HCT116 (cell line): ENCODE data around the gene CDYL. TPM values are rescaled to one million over a fixed set of nuclear protein-coding genes. Genes with fewer than 3 reads are reported as not detected.

ENCODE experiments used
- ATAC-seq: fragments of 200-7000 bp; cut with Tn5 transposase; 2 replicates; pipeline ENCODE4 v1.9.1; 2020; ENCODE audit warnings: mild to moderate bottlenecking, moderate library complexity
- BruUV-seq: library from RNA; stranded (reverse); fragments of 400-500 nt; replicated peaks from 2 replicates; lab custom pipeline; 2021; lab: Mats Ljungman, UMichigan
- CTCF ChIA-PET: fragments of 300-600 bp; sonication (Branson Sonifier 250); formaldehyde crosslinking; loops from one replicate; lab custom pipeline; 2021; ENCODE audit warnings: antibody characterized with exemption; lab: Charles Lee
- POLR2A ChIA-PET: fragments of 300-600, 350-600 bp; sonication (Branson Sonifier 250); formaldehyde crosslinking; loops from one replicate; lab custom pipeline; 2021; ENCODE audit warnings: antibody characterized with exemption; lab: Charles Lee
- RAD21 ChIA-PET, 2 experiments: fragments of 300-600 bp; sonication (Branson Sonifier 250); formaldehyde crosslinking; loops; one replicate each; lab custom pipeline; 2023; ENCODE audit warnings: low total read pairs in 2 of 2; ENCODE audit not compliant: uncharacterized antibody in 2 of 2, unreplicated experiment in 2 of 2, low non-redundant PET in 1 of 2; lab: Charles Lee
- DNase-seq: peaks from one replicate; pipeline ENCODE4 v3.0.0-alpha.2; 2010; ENCODE audit warnings: low read depth, low spot score
- H2AFZ ChIP-seq: fragments of 200-600 bp; shearing (Covaris generic), sonication (generic); 2 replicates; pipeline ENCODE4 v1.6.1; 2017; ENCODE audit warnings: low read depth, mixed run types, mixed read lengths, antibody characterized with exemption, low read length; ENCODE audit not compliant: poor library complexity, severe bottlenecking
- H3K27ac ChIP-seq: 2 replicates; pipeline ENCODE4 v1.5.1; 2012; ENCODE audit warnings: low read depth, low read length
- H3K27me3 ChIP-seq: fragments of 200-600 bp; sonication (generic); 2 replicates; pipeline ENCODE4 v1.6.1; 2016; ENCODE audit warnings: mixed run types, low read length, mixed read lengths; ENCODE audit not compliant: insufficient read depth
- H3K36me3 ChIP-seq, 2 experiments: fragments of 200-500 bp in 1 of 2; fragments of 200-600 bp in 1 of 2; sonication (Bioruptor generic) in 1 of 2; sonication (generic) in 1 of 2; 2 replicates each; pipeline versions ENCODE4 v1.5.1 to v1.6.1; 2014 to 2016; ENCODE audit warnings: low read length in 2 of 2, inconsistent platforms in 1 of 2, mixed read lengths in 1 of 2, mixed run types in 1 of 2; ENCODE audit not compliant: insufficient read depth in 2 of 2, control insufficient read depth in 1 of 2
- H3K4me1 ChIP-seq, 2 experiments: fragments of 200-600 bp in 1 of 2; sonication (generic) in 1 of 2; 2 replicates each; pipeline versions ENCODE4 v1.5.1 to v1.6.1; 2012 to 2017; ENCODE audit warnings: low read length in 2 of 2, inconsistent platforms in 1 of 2, mild to moderate bottlenecking in 1 of 2, mixed read lengths in 1 of 2, mixed run types in 1 of 2, moderate library complexity in 1 of 2; ENCODE audit not compliant: insufficient read depth in 2 of 2, control insufficient read depth in 1 of 2
- H3K4me2 ChIP-seq: fragments of 200-600 bp; sonication (generic); 2 replicates; pipeline ENCODE4 v1.6.1; 2017; ENCODE audit warnings: mixed run types, low read length, mixed read lengths
- H3K4me3 ChIP-seq, 2 experiments: fragments of 200-600 bp in 1 of 2; sonication (generic) in 1 of 2; replicated peaks in 1 of 2; 2 replicates each; pipeline ENCODE4 v1.5.1; 2011 to 2016; ENCODE audit warnings: low read length in 2 of 2, control low read depth in 1 of 2, low read depth in 1 of 2, mild to moderate bottlenecking in 1 of 2, mixed read lengths in 1 of 2, mixed run types in 1 of 2
- H3K79me2 ChIP-seq: fragments of 200-600 bp; sonication (generic); 2 replicates; pipeline ENCODE4 v1.6.1; 2017; ENCODE audit warnings: mild to moderate bottlenecking, mixed run types, low read length, moderate library complexity, mixed read lengths; ENCODE audit not compliant: insufficient read depth
- H3K9ac ChIP-seq: fragments of 200-600 bp; sonication (generic); 2 replicates; pipeline ENCODE4 v1.6.1; 2016; ENCODE audit warnings: low read length, mixed read lengths
- H3K9me2 ChIP-seq: fragments of 200-600 bp; sonication (generic), shearing (Covaris generic); 2 replicates; pipeline ENCODE4 v1.6.1; 2017; ENCODE audit warnings: mixed run types, mild to moderate bottlenecking, moderate library complexity; ENCODE audit not compliant: insufficient read depth
- H3K9me3 ChIP-seq, 2 experiments: fragments of 200-500 bp in 1 of 2; fragments of 200-600 bp in 1 of 2; sonication (Bioruptor generic) in 1 of 2; sonication (generic) in 1 of 2; 2 replicates each; pipeline ENCODE4 v1.6.1; 2014 to 2017; ENCODE audit warnings: low read length in 2 of 2, mixed read lengths in 2 of 2, inconsistent platforms in 1 of 2, low read depth in 1 of 2, mild to moderate bottlenecking in 1 of 2, mixed run types in 1 of 2, moderate library complexity in 1 of 2; ENCODE audit not compliant: control insufficient read depth in 1 of 2, insufficient read depth in 1 of 2
- H4K20me1 ChIP-seq: fragments of 200-600 bp; sonication (generic), shearing (Covaris generic); 2 replicates; pipeline ENCODE4 v1.6.1; 2017; ENCODE audit warnings: mixed run types, mild to moderate bottlenecking, moderate library complexity; ENCODE audit not compliant: insufficient read depth
- CBX3 ChIP-seq: IDR thresholded peaks from 2 replicates; pipeline ENCODE4 v1.6.1; 2012; ENCODE audit warnings: low read depth
- CTCF ChIP-seq, 3 experiments: fragments of 200-600 bp in 1 of 3; sonication (generic) in 1 of 3; IDR thresholded peaks in 2 of 3; conservative IDR thresholded peaks in 1 of 3; 2 replicates each; pipeline ENCODE4 v1.5.1; 2012 to 2017; ENCODE audit warnings: low read depth in 2 of 3, low read length in 2 of 3, antibody characterized with exemption in 1 of 3, borderline replicate concordance in 1 of 3, control low read depth in 1 of 3, mild to moderate bottlenecking in 1 of 3, mixed read lengths in 1 of 3, mixed run types in 1 of 3, moderate library complexity in 1 of 3; ENCODE audit not compliant: insufficient read depth in 1 of 3
- EGR1 ChIP-seq: IDR thresholded peaks from 2 replicates; pipeline ENCODE4 v1.6.1; 2012; ENCODE audit warnings: low read depth
- ELF1 ChIP-seq: IDR thresholded peaks from 2 replicates; pipeline ENCODE4 v1.6.1; 2012; ENCODE audit warnings: low read depth, borderline replicate concordance
- EZH2 ChIP-seq: fragments of 200-600 bp; sonication (generic); IDR thresholded peaks from 2 replicates; pipeline ENCODE4 v1.6.1; 2017; ENCODE audit warnings: antibody characterized with exemption, mixed run types
- FOSL1 ChIP-seq: IDR thresholded peaks from 2 replicates; pipeline ENCODE4 v1.6.1; 2012; ENCODE audit warnings: low read depth
- JUND ChIP-seq: IDR thresholded peaks from 2 replicates; pipeline ENCODE4 v1.6.1; 2012
- MAX ChIP-seq: IDR thresholded peaks from 2 replicates; pipeline ENCODE4 v1.6.1; 2012
- POLR2AphosphoS5 ChIP-seq: IDR thresholded peaks from 2 replicates; pipeline ENCODE4 v1.6.1; 2011; ENCODE audit warnings: mild to moderate bottlenecking, low read depth, low read length, moderate library complexity
- RAD21 ChIP-seq: IDR thresholded peaks from 2 replicates; pipeline ENCODE4 v1.6.1; 2012; ENCODE audit warnings: low read depth, mild to moderate bottlenecking
- SIN3A ChIP-seq: IDR thresholded peaks from 2 replicates; pipeline ENCODE4 v1.6.1; 2012; ENCODE audit warnings: low read depth
- SP1 ChIP-seq: IDR thresholded peaks from 2 replicates; pipeline ENCODE4 v1.6.1; 2012; ENCODE audit warnings: low read depth
- SRF ChIP-seq: IDR thresholded peaks from 2 replicates; pipeline ENCODE4 v1.6.1; 2012; ENCODE audit warnings: low read depth
- TCF7L2 ChIP-seq: IDR thresholded peaks from 2 replicates; pipeline ENCODE4 v1.7.0; 2011; ENCODE audit warnings: borderline replicate concordance, inconsistent platforms; ENCODE audit not compliant: insufficient read depth, insufficient read length; ENCODE audit errors: extremely low read depth
- YY1 ChIP-seq: IDR thresholded peaks from 2 replicates; pipeline ENCODE4 v1.6.1; 2011; ENCODE audit warnings: low read length, low read depth, moderate library complexity, mild to moderate bottlenecking; ENCODE audit not compliant: insufficient replicate concordance; ENCODE audit errors: extremely low read depth
- ZFX ChIP-seq: fragments of 450-650 bp; IDR thresholded peaks from 2 replicates; pipeline ENCODE4 v1.6.1; 2017
- intact Hi-C: fragments of 100-400 bp; cut with micrococcal nuclease; formaldehyde crosslinking; loops from 2 replicates; pipeline ENCODE4 v1.10.0; 2022
- total RNA-seq: library from RNA; stranded (reverse); gene quantifications from one replicate; pipeline ENCODE4 v1.2.1, GENCODE V29; 2021; ENCODE audit not compliant: unreplicated experiment
- TF ChIP-seq, protein P1 (sequence below): IDR thresholded peaks from 2 replicates; pipeline ENCODE4 v1.6.1; 2012

The CDYL gene
- total RNA-seq, 1 experiment from 2014 or later = 42.6 TPM

DNA sequence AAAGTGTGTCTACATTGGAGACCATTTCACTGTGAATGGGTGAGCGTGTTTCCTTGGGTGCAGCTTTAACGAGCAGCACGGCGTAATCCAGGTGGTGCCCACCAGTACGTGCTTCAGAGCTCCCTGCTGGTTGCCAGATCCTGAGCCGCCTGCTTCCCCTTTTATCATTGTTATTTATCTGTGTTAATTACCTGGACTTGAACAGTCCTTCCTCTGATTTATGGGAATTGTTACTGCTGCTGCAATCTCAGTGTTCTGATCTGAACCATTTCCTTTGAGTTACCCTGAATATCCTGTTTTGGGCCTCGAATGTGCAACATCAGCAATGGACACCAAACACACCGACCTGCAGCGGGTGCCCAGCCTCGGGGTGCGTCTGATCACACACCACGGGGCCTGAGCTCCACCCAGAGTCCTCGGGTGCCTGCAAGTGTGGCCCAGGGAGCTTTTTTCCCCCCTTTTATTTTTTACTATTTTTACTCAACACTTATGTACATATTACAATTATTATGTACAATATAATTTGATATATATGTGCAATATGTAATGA is 146.4 kb downstream of the CDYL start:
- Histone ChIP-seq H3K27me3 (no peaks in the 10 kb centered on the region), H4K20me1 (no peaks in the 10 kb centered on the region), H3K36me3 (no peaks in the 10 kb centered on the region), H3K27ac (no peak overlapping the region), H3K9me2 (no peaks in the 10 kb centered on the region), H3K4me3 (no peak overlapping the region), H3K9ac (no peak overlapping the region), H3K4me1 (no peaks in the 10 kb centered on the region), H3K9me3 (no peaks in the 10 kb centered on the region), H3K79me2 (peaks cover 62% of the 10 kb centered on the region), H3K4me2 (no peak overlapping the region), H2AFZ (no peak overlapping the region)
- TF ChIP-seq POLR2AphosphoS5 = no peak
- TF ChIP-seq, protein P1, sequence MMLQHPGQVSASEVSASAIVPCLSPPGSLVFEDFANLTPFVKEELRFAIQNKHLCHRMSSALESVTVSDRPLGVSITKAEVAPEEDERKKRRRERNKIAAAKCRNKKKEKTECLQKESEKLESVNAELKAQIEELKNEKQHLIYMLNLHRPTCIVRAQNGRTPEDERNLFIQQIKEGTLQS = no peak
- no peak for TF ChIP-seq FOSL1
- DNase-seq (no peak), ATAC-seq (no peak)
- no TSS peak for BruUV-seq
- RAD21 ChIA-PET = no interaction called here
- intact Hi-C loops = no loop called here
- POLR2A ChIA-PET = no interaction called here
- CTCF ChIA-PET = no interaction called here

GRCh38 chr6:4923081-4923480 is 146.9 kb downstream of the CDYL start:
- DNase-seq (no peak), ATAC-seq (no peak)
- H2AFZ ChIP-seq = no peak overlapping the region
- ChIA-PET RAD21 (no interaction called here), CTCF (no interaction called here), POLR2A (no interaction called here)
- H3K27ac ChIP-seq = no peak overlapping the region
- H3K4me2 ChIP-seq = no peak overlapping the region
- H4K20me1 ChIP-seq = no peaks in the 10 kb centered on the region
- no peaks in the 10 kb centered on the region for H3K4me1 ChIP-seq
- H3K79me2 ChIP-seq = peaks cover 63% of the 10 kb centered on the region
- no peak overlapping the region for H3K4me3 ChIP-seq
- no peaks in the 10 kb centered on the region for H3K9me3 ChIP-seq
- no peaks in the 10 kb centered on the region for H3K27me3 ChIP-seq
- no peak overlapping the region for H3K9ac ChIP-seq
- intact Hi-C loops = no loop called here
- BruUV-seq = no TSS peak
- H3K36me3 ChIP-seq = no peaks in the 10 kb centered on the region
- H3K9me2 ChIP-seq = no peaks in the 10 kb centered on the region
- TF ChIP-seq CBX3 (no peak), EGR1 (no peak), EZH2 (no peak), ZFX (no peak), SIN3A (no peak), JUND (no peak), MAX (no peak), RAD21 (no peak), SRF (no peak), YY1 (no peak), POLR2AphosphoS5 (no peak), ELF1 (no peak), TCF7L2 (no peak), CTCF (IDR thresholded peaks at IDR 0.05 in 2 of 3, conservative IDR thresholded peaks at IDR 0.05 in 1 of 3; ENCODE audit: borderline replicate concordance in 1 of 3, insufficient read depth in 1 of 3, low read depth in 2 of 3, low read length in 2 of 3) (no peak), SP1 (no peak)
- TF ChIP-seq, protein P1 = no peak
